Inferior parietal cortex (tissue), 1 donor: ENCODE results near the gene FBF1.
"Not testable (repeated sequence)": the region's sequence is repeated elsewhere in the genome, so short reads cannot be mapped to it uniquely, and the experiment has no call there.

Experiments
- DNase-seq: peaks from one replicate; pipeline ENCODE4 v3.0.0-alpha.2; 2016; ENCODE audit errors: extremely low spot score

FBF1 gene

DNA sequence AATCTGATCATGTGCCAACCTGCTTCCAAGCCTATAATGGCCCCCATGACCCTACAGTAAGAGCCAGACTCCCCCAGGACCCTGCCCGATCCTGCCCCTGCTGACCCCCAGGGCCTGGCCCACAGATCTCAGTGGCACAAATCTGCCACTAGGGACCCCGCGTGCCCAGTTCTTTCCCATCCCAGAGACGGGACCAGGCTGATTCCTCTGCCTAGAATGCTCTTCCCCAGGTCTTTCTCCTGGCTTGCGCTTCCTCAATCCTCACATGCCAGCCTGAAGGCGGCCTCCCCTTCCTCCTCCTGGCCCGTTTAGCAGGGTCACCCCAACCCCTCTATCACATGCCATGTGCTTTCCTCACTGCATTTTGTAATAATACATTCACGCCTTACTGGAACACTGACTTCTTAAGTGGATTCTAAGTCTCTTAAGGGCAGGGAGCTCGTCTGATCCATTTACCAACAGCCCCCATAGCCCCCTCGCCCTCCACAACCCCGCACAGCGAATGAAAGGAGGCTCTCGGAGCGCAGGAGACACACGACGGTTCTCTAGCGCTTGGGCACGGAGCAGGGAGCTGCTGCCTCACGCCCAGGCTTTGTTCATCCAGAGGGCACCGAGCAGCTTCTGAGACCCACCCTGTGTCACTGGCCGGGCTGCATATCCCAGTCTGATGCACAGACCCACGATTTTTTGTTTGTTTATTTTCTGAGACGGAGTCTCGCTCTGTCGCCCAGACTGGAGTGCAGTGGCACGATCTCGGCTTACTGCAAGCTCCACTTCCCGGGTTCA is 45.3 kb downstream of the FBF1 start:
- DNase-seq, result no peak

DNA sequence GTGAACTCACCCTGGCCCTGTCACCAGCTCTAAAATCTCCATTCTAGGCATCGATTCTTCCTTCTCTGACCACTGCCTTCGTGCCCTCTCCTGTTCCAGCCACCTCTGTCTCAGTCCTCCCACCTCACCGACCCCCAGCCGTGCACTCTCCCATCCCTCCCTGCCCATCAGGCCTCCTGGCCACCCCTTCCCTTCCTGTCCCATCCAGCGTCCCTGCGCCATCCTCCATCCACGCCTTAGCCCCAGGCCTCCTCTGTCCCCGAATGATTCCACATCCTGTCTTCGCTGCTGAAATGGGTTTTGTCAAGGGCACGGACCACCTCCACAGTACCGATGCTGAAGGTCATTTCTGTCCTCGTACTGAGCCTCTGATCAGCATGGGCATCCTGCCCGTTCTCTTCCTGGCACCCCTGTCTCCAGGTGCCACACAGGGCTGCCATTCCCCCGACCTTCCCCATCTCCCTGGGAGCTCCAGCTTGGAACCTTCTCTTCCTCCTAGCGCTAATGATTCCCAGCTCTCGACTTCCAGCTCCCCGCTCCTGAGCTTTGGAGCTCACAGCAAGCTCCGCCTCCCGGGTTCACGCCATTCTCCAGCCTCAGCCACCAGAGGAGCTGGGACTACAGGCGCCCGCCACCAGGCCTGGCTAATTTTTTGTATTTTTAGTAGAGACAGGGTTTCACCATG is 46.7 kb downstream of the FBF1 start:
- DNase-seq, result no peak

DNA sequence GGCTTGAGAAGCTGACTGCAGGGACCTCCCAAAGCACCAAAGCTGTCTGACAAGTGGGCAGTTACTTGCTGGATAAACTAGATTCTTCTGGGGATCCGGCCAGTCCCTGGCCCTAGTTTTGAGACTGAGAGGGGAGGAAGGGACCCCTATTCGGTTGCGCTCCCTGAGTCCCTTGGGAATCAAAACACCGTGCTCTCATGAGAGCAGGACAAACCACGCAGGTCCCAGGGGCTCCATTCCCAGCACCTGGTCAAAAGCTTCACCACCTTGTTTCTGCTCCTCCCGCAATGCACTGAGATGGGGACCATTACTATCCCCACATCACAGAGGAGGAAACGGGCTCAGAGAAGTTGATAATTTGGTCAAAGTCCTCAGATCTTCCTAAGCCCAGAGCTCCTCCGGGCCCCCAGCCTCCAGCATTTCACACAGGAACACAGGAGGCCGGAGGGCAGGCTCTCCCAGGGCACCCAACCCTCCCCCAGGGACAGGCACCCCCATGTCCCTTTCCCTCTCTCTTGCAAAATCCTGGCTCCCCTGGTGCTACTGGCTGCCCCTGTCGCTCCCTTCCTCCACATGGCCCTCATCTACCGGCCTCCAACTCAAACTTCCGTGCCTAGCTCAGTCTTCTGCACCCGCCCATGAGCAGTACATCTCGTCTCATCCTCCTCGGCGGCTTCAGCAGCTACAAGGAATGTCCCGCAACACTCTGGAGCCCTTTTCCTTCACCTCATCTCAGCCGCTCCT is 47.4 kb downstream of the FBF1 start:
- DNase-seq, result no peak

DNA sequence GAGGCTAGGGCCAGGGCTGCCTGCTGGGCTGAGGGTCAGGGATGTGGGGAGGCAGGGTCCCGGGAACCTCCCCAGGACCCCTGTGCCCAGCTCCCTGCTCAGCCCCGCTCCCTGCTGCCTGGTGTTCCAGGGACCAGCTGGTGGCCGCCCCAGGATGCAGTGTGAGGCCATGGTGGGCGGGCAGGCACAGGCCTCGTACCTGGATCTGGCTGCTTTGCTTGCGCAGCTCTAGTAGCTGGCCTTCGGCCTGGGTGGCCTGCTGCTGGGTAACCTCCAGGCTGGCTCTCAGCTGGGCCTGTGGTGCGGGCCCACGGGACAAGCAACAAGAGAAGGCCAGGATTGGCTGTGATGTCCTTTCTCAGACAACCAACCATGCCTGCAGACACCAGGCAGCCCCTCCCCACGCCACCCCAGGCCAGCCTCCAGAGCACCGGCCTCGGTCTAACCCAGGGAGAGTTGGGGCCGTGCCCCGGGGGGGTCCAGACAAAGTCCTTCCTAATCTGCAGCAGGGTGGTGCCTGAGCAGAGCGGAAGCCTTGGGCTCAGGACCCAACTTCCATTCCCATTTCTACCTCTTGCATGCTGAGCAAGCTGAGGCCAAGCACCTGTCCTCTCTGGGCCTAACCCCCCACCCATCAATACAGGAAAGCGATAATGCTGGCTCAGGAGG is 48.2 kb downstream of the FBF1 start:
- no peak for DNase-seq

DNA sequence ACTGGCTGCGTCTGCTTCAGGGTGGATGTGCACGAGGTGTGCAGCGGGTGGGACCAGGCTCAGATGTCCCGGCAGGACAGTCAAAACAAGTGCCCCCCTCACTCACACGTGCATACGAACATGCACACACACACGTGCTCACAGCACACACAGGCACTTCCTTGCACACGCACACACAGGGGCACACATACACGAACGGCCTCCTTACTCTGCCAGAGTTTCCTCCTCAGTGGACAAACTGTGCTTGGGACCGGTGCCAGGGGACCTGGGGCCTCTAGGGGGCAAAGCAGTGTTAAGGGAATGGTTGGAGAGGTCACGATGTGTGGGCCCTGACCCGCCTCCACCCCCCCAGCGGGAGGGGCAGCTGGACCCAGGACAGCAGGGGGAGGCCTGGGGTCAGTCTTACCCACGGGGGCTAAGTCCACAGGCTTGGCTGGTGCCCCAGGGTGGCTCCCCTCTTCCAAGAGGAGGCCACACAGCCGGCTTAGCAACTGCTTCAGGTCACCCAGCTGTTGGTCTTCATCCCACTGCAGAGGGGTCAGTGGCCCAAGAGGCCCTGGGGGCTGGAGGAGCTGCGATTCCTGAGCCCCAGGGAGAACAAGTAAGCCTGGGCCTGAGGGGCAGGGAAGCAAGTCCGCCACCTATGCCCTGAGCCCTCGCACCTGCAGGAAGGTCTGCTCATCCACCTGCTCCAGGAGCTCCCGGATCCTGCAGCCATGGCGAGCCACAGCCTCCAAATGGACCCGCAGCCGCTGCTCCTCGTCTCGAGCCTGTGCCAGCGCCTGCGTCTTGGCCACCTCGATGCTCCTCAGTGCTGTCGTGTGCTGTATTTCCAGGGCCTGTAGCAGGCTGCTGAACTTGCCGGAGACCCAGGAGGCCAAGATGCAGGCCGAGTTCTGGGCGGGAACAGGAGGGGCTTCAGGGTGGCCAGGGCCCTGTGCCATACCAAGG is 49.0 kb downstream of the FBF1 start:
- no peak for DNase-seq

DNA sequence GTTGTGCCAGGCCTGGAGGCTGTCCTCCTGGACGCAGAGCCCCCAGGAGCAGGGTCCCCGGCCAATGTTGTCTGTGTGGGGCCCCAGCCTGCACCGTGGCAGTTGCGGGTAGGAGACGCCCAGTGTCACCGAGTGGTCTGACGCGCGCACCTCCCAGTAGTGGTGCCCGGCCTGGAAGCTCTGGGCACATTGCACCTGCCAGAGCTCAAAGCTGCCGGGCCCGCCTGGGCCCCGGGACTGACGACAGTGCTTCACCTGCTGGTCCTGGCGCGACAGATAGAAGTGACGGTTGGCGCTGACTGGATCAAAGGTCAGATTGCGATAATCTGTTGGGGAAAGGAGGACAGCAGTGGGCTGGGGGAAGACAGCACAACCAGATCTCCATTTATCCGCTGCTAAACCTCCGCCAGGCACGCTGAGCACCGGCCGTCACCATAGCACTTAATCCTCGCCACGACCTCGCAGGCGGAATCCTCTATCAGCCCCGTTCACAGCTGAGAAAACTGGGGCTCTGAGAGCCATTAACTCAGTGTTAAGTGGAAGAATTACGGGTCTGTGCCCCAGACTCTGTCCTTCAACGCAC is 49.7 kb downstream of the FBF1 start:
- no peak for DNase-seq

DNA sequence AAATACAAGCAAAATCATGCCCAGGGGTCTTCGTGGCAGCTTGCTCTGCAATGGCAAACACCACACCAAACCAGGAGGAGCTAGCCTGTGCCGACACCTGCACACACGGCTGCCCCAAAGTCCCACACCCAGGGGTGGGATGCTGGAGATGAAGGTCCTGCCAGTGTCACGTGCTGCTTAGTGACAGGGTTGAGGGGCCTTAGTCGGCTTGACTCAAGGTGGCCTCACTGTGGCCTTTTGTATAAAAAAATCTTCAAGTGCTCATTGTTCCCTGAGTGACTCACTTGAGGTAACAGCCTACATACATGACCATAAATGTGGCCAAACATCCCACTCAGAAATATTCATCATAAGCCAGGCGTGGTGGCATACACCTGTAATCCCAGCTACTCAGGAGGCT is 51.4 kb downstream of the FBF1 start:
- DNase-seq, result no peak

DNA sequence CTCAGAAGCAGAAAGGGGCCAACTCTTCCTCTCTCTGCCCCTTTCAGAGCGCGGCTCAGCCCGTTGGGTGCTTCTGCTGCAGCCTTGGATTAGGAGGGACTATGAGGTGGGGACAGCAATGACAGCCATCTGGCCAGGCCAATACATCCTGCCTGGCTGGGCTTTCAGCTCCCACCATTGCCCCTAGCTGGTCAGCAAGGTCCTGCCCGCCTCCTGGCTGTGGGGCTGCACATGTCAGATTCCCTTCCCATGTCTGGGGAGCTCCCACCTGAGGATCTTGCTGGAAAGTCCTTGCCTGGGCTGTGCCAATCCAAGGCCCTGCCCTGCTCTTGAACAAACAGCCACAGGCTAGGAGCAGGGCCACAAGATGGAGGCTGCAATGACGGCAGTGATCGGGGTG is 52.4 kb downstream of the FBF1 start:
- DNase-seq, result no peak

DNA sequence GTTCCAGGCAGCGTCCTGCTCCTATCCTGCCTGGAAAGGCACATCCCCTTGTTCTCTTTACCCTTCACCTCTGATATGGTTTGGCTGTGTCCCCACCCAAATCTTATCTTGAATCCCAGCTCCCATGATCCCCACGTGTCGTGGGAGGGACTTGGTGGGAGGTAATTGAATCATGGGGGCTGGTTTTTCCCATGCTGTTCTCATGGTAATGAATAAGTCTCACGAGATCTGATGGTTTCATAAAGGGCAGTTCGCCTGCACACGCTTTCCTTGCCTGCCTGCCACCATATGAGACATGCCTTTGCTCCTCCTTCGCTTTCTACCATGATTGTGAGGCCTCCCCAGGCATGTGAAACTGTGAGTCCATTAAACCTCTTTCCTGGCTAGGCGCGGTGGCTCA is 55.0 kb downstream of the FBF1 start:
- DNase-seq, result not testable (repeated sequence)

DNA sequence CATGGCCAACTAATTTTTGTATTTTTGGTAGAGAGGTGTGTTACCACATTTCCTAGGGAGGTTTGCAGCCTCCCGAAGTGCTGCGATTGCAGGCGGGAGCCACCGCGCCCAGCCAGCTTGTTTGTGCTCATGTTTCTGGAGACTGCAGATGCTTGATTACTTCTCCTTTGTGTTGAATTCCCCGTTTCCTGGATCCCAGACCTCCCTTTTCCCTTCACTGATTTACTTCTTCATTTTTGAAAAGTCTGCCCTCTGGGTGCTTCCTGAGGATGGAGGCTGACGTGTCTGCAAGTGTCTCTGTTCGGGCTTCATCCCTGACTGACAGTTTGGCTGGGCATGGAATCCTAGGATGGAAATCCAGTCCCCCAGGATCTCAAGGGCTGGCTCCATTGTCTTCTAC is 55.4 kb downstream of the FBF1 start:
- no peak for DNase-seq

DNA sequence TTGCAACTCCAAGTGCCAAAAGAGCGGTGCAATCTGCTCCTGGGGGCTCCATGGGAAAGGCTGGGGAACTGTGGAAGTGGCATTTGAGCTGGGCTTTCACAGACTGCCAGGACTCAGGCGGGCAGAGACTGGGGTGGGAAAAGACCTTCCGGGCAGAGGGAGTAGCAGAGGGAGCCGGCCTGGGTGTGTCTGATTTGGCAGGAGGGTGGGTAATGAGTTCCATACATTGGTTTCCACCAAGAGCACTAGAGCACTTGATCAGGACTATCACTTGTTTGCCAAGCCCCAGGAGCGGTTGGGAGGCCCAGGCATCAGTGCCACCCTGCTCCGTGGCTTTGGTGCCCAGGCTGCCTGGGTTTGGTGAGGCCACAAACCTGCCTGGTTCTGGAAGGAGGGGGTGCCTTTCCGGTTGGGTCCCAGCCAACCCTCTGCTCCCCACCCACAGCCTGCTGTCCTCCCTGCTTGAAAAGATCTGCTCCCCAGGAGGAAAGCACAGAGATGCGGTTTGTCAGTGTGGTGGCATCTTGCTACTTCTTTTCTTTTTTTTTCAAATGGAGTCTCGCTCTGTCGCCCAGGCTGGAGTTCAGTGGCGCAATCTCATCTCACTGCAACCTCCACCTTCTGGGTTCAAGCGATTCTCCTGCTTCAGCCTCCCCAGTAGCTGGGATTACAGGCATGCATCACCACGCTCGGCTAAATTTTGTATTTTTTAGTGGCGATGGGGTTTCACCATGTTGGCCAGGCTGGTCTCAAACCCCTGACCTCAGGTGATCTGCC is 59.0 kb downstream of the FBF1 start:
- DNase-seq, result no peak

DNA sequence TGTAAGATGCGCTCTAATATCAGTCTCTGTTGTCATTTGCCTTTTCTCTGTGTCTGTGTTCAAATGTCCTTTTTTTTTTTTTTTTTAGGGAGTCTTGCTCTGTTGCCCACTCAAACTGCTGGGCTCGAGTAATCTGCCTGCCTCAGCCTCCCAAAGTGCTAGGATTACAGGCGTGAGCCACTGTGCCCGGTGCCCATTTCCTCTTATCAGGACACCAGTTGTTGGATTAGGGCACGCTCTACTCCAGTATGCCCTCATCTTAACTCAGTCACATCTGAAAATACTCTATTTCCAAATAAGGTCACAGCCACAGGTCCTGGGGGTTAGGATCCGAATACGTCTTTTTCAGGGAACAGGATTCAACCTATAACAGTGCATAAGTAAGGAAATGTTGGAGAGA is 60.6 kb downstream of the FBF1 start:
- no peak for DNase-seq

DNA sequence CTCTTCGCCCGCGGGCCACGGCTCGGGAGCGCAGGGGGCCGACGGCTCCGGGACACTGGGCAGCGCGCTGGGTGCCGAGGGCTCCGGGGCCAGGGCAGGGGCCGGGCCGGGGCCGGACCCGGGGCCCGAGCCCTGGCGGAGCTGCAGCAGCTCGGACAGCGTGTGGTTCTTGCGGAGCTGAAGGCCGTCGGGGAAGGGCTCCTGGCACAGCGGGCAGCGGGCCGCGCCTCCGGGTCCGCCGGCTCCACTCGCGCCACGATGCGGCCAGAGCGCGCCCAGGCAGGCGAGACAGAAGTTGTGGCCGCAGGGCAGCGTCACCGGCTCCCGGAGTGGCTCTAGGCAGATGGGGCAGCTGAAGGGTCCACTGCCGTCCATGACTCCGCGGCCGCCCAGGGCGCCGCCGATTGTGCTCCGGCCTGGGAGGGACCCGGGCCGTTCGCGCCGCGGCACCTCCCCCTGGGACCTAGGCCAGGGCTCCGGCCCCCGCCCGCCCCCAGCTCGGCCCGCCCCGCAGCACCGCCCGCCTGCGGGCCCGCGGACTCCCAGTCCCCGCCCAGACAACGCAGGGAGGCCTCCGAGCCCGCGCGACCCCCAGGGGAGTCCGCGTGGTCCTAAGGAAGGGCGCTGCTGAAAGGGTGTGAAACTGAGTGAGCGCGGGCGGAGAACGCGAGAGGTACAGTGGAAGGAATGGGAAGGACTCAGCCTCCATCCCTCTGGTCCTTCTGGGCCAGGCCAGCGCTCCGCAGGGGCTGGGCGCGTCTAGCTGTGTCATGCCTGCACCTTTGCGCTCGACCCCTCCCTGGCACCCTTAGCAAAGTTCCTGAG is 62.5 kb downstream of the FBF1 start, which contains the start of gene TRIM47:
TRIM47 (minus strand) TSS at position 408 of the 825 bp plus-strand sequence; CDS start at position 375, 33 bp downstream.
- no peak for DNase-seq

DNA sequence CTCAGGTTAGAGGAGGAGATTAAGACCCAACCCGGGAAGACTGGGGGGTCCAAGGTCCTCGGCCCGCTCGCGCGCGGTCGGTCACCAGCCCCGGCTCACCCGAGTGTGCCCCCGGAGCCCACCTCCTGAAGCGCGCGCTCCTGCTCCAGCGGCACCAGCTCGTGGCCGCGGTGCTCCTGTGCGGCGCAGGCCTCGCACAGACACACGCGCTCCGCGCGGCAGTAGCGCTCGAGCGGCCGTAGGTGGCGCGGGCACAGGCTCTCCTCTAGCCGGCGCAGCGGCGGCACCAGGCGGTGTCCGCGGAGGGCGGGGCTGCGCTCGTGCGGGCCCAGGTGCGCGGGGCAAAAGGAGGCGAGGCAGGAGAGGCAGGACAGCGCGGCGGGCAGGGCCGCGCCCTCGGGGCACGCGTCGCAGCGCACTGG is 63.1 kb downstream of the FBF1 start:
- DNase-seq, result no peak

DNA sequence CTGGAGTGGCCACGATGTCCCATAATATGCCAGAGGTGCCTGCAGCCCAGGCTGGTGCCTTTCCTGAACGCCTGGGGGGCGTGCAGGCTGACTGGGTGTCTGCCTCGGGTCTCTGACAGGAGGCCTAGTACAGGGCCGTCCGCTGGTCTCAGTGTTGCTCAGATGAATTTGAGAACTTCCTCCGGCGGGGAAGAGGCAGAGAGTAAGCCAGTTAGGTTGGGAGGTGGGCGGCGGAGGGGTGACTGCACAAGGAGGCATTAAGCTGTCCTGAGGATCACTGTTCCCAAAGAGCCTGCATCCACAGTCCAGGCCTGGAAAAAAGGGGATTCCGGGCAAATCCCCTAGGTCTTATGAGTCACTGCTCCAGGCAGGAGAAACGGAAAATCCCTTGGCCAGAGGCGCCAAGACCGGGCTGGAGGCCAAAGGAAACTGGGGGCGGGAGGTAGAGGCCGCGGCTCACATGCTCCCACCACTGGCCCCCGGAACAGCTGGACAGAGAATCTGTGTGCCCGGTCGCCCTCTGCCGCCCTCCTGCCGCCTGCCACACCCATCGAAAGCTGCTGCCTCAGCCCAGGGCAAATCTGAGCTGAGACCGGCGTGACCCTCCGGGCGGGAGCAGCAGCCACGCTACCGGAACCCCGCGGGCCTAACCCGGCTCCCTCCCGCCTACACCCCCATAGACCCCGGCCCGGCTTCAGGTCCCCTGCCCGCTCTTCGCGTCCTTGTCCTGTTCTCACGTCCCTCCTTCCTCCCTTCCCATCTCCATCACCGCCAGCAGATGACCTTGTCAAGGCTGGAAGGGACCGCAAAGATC is 63.7 kb downstream of the FBF1 start:
- DNase-seq, result peak; percentile 66

DNA sequence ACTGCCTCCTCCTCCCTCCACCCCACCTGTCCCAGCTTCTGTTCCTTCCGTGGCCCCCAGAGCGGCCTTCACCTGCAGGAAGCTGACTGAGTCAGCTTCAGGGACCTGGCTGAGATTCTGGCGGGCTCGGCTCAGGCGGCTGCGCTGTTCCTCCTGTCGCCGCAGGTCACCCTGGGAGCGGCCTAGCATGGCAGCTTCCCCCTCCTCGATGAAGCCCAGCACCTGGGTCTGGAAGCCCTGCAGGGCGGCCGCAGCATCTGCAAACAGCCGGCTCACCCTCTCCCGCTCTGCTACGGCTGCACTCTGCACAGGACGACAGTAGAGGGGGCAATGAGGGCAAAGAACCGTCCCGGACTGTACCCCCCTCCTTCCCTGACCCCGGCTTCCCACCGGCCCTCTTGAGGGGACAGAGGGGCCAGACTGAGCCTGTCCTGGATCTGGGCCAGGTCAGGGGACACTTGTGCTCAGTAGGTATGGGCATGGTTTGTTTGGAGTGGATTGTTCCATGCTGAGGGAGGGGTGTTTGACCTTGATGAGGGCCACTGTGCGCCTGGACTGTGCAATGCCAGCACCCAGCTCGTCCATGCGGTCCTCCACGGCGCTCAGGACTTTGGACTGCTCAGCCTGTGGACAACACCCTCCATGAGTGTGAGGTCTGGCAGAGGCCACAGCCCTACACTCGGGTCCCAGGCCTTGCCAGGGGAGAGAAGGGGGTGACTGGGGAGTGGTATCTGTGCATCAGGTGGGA is 64.5 kb downstream of the FBF1 start:
- DNase-seq, result no peak

DNA sequence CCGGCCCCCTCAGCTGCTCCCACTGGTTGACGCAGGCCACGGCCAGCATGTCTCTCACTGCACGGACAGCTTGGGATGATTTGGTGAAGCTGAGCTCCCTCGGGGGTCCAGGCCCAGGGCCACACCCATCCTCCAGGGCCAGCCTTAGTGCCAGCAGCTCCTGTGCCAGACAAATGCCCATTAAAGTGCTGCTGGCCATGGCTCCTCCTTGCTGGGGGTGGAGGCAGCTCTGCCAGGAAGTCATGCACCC is 65.0 kb downstream of the FBF1 start:
- DNase-seq, result no peak
